ENCODE data around the gene PDE4D.

Gene PDE4D

GRCh38 chr5:59238126-59238902 lies 655.2 kb downstream of the PDE4D start:
- DNase-seq: no peak

- no peak for DNase-seq
Observed at GRCh38 chr5:59236986-59237385, 656.5 kb downstream of the PDE4D start.

- DNase-seq: no peak
Observed at GRCh38 chr5:59236448-59236847, 657.1 kb downstream of the PDE4D start.

GRCh38 chr5:59234236-59234635 lies 659.3 kb downstream of the PDE4D start:
- no peak for DNase-seq

GRCh38 chr5:59231221-59231931 lies 662.1 kb downstream of the PDE4D start:
- DNase-seq: no peak

GRCh38 chr5:59222687-59223511 lies 670.6 kb downstream of the PDE4D start:
- DNase-seq: no peak

- DNase-seq: no peak
Observed at GRCh38 chr5:59221769-59222168, 671.8 kb downstream of the PDE4D start.

GRCh38 chr5:59218424-59219045 lies 675.0 kb downstream of the PDE4D start:
- DNase-seq: no peak

- DNase-seq: no peak
Observed at GRCh38 chr5:59216841-59217240, 676.7 kb downstream of the PDE4D start.

GRCh38 chr5:59212596-59212995 lies 680.9 kb downstream of the PDE4D start:
- DNase-seq: no peak

- DNase-seq: no peak
Observed at GRCh38 chr5:59209758-59210359, 683.7 kb downstream of the PDE4D start.

GRCh38 chr5:59208474-59208873 lies 685.1 kb downstream of the PDE4D start:
- no peak for DNase-seq

- DNase-seq: no peak
Observed at GRCh38 chr5:59207401-59207800, 686.1 kb downstream of the PDE4D start.

- no peak for DNase-seq
Observed at GRCh38 chr5:59206132-59206581, 687.4 kb downstream of the PDE4D start.

GRCh38 chr5:59204114-59204897 lies 689.2 kb downstream of the PDE4D start:
- DNase-seq: no peak

- DNase-seq: no peak
Observed at GRCh38 chr5:59199868-59200267, 693.7 kb downstream of the PDE4D start.

- DNase-seq: no peak
Observed at GRCh38 chr5:59198832-59199231, 694.7 kb downstream of the PDE4D start.

GRCh38 chr5:59198365-59198764 lies 695.2 kb downstream of the PDE4D start:
- DNase-seq: no peak

- no peak for DNase-seq
Observed at GRCh38 chr5:59197911-59198310, 695.6 kb downstream of the PDE4D start.

GRCh38 chr5:59193616-59194319 lies 699.8 kb downstream of the PDE4D start:
- DNase-seq: no peak

- no peak for DNase-seq
Observed at GRCh38 chr5:59190746-59191145, 702.8 kb downstream of the PDE4D start.
